ENCODE measurements around the gene TSEN54. TPM values are rescaled to one million over a fixed set of nuclear protein-coding genes. Genes with fewer than 3 reads are reported as not detected.

TSEN54 gene
- polyA plus RNA-seq, 3 donors from 2014 or later = 205 to 238 (median 209) TPM

DNA sequence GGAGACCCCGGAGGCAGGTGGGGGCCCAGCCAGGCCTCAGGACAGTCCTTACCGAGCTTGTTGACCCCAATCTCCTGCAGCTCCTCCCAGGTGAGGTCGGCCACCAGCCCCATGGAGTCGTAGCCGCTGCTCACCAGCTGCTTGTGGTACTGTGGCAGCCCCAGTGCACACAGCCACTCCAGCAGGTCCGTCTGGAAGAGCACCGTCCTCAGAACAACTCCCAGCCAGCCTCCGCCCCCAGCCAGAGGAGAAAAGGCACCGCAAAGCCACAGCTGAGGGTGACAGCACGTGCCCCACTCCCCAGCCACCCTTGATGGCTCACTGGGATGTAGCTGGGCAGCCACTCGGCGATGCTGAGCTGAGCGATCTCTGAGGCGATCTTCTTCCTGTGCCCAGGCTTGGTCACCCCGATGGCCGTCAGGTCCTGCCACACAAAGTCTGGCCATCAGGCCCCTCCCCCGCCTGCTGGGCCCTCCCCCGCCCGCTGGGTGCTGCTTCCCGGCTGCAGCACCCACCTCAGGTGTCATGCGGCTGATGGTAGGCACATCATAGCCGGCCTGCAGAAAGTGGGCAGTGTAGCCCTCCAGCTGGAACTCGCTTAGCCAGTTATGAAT, 12.9 kb upstream of the TSEN54 start:
- H3K27ac Mint-ChIP-seq = no peak overlapping the region
- peaks cover 5 to 15% of the 10 kb centered on the region in 2 donors for H3K4me1 Mint-ChIP-seq
- no peaks in the 10 kb centered on the region for H3K36me3 Mint-ChIP-seq
- DNase-seq = no peak
- H3K9me3 Mint-ChIP-seq = no peaks in the 10 kb centered on the region
- peak overlapping the region in 1 of 5 donors; percentile 18 for H3K4me3 Mint-ChIP-seq
- H3K27me3 Mint-ChIP-seq (ENCODE audit: low read depth in 3 of 3) = peaks cover 0 to 5% (median 0%) of the 10 kb centered on the region in 3 donors

DNA sequence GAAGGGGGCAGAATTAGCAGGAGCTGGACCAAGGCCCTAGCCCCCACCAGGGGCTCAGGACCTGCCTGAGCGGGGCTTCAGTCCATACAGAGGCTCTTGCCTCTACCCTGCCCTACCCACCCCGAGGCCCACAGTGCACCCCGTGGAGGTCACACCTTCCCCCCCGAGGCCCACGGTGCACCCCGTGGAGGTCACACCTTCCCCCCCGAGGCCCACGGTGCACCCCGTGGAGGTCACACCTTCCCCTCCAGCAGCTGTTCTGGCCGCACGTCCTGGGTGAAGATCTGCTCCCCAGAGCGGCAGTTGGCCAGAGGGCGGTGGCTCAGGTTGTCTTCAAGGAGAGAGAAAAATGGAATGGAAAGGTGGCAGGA, 12.4 kb upstream of the TSEN54 start:
- Mint-ChIP-seq H3K27me3 (ENCODE audit: low read depth in 3 of 3) (peaks cover 0 to 3% (median 0%) of the 10 kb centered on the region in 3 donors), H3K4me3 (peak overlapping the region in 4 of 5 donors; percentile 17 to 59 (median 34)), H3K27ac (peak overlapping the region in 1 of 6 donors; percentile 49), H3K36me3 (no peaks in the 10 kb centered on the region), H3K4me1 (peaks cover 5 to 15% of the 10 kb centered on the region in 2 donors), H3K9me3 (no peaks in the 10 kb centered on the region)
- DNase-seq = peak; percentile 50 to 73 (median 52)

DNA sequence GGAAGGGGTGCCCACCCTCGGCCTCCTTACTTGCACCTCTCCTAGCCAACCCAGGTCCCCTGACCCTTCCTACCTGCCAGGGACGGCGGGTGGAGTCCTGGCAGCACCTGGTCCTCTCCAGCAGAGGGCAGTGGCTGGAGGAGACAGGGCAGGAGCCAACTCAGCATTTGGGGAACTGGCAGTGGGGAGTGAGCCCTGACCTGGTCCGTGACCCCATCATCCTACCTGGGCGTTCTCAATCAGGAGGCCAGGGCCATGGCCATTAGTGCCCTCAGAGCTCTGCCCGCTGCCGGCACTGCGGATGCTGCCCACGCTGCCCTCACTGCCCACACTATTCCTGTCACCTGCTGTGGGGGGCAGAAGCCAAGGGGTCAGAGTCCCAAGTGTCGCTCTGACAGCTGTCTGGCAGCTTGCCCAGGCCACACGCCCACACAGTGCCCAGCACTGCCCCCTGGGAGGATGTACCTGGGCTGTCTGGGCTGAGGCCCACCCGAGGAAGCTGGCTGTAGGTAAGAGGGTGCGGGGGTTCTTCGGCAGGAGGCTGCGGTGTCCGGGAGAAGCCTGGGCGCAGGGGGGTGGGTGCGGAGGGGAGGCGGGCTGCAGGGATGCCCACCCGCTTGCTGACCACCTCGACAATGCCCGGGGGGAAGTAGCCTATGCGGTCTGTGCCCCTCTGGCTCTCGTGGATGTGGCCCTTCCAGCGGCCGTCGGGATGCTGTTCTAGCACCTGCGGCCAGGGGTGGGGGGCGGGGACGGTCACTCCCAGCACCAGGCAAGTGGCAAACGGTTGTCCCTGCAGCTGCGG, 11.8 kb upstream of the TSEN54 start:
- H3K4me3 Mint-ChIP-seq = peak overlapping the region in 4 of 5 donors; percentile 17 to 59 (median 34)
- peaks cover 0 to 2% (median 0%) of the 10 kb centered on the region in 3 donors for H3K27me3 Mint-ChIP-seq (ENCODE audit: low read depth in 3 of 3)
- peak overlapping the region in 1 of 6 donors; percentile 49 for H3K27ac Mint-ChIP-seq
- DNase-seq = peak in 2 of 3 donors; percentile 50 to 57
- H3K9me3 Mint-ChIP-seq = no peaks in the 10 kb centered on the region
- H3K4me1 Mint-ChIP-seq = peaks cover 5 to 15% of the 10 kb centered on the region in 2 donors
- H3K36me3 Mint-ChIP-seq = no peaks in the 10 kb centered on the region

DNA sequence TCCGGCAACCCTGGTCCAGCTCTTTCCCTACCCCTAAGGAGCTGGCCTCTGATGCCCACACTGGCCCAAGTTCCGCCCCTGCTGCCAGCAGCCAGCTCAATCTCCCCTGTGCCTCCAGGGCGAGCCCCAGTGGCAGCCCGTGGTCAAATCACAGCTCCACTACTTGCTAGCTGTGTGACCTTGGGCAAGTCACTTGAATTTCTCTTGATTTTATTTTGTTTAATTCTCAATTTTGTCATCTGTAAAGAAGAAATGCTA, 11.2 kb upstream of the TSEN54 start:
- H3K27ac Mint-ChIP-seq = peak overlapping the region in 2 of 6 donors; percentile 45 to 66
- peak overlapping the region in 1 of 5 donors; percentile 33 for H3K4me3 Mint-ChIP-seq
- no peaks in the 10 kb centered on the region for H3K36me3 Mint-ChIP-seq
- peaks cover 5 to 15% of the 10 kb centered on the region in 2 donors for H3K4me1 Mint-ChIP-seq
- DNase-seq = no peak
- peaks cover 0 to 2% (median 0%) of the 10 kb centered on the region in 3 donors for H3K27me3 Mint-ChIP-seq (ENCODE audit: low read depth in 3 of 3)
- no peaks in the 10 kb centered on the region for H3K9me3 Mint-ChIP-seq

DNA sequence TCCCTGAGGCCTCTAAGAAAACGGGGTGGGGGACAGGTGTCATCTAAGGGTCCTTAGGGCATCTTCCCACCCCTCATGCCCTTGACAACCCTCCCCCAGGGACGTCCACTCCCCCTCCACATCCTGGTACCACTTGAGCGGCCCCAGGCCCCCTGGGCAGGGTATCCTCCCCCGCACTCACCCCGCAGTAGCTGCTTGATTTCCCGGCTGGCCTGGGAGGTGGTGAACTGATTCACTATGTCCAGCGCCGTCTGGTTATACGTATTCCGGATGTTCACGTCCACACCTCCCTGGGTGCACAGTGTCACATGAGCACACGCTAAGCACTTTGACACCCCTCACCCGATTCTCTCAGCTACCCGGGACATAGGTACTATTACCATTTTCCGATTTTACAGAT, 10.7 kb upstream of the TSEN54 start:
- H3K4me3 Mint-ChIP-seq = no peak overlapping the region
- H3K36me3 Mint-ChIP-seq = no peaks in the 10 kb centered on the region
- H3K4me1 Mint-ChIP-seq = peaks cover 5 to 15% of the 10 kb centered on the region in 2 donors
- H3K27ac Mint-ChIP-seq = no peak overlapping the region
- H3K27me3 Mint-ChIP-seq (ENCODE audit: low read depth in 3 of 3) = peaks cover 0 to 2% (median 1%) of the 10 kb centered on the region in 3 donors
- no peaks in the 10 kb centered on the region for H3K9me3 Mint-ChIP-seq
- DNase-seq = no peak

DNA sequence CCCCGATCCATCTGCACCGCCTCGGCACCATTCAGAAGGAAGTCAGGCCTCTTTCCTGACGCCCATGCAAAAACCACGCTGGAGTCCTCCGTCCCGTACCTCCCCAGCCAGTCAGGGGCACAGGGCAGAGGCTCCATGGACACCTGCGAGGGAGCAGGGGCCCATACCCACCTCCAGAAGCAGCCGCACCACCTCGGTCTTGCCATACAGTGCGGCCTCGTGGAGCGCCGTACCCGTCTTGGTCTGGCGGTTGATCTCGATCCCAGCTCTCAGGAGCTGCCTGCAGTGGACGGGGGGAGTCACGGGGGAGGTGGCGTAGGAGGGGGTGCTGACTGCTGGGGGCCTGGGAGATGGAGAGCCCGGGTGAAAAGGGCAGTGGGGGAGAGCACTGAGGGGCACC, 10.2 kb upstream of the TSEN54 start:
- no peak overlapping the region for H3K4me3 Mint-ChIP-seq
- no peaks in the 10 kb centered on the region for H3K36me3 Mint-ChIP-seq
- no peak for DNase-seq
- no peaks in the 10 kb centered on the region for H3K9me3 Mint-ChIP-seq
- peaks cover 0 to 2% (median 1%) of the 10 kb centered on the region in 3 donors for H3K27me3 Mint-ChIP-seq (ENCODE audit: low read depth in 3 of 3)
- peaks cover 5 to 15% of the 10 kb centered on the region in 2 donors for H3K4me1 Mint-ChIP-seq
- no peak overlapping the region for H3K27ac Mint-ChIP-seq

DNA sequence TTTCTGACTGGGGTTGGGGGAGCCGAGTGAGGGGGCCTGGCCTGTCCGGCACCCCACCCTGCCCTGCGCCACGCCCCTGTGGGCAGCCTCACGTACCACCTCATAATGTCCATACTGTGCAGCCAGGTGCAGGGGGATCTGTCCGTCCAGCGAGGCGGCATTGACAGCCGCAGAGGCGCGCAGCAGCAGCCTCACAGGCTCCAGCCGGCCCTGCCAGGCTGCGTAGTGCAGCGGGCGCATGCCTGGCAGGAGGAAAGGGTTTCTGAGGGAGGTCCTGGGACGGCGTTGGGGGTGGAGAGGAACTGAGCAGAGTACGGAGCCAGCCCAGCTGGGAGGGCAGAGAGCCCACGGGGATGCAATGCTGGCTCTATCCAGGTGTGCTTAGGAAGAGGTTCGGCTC, 9.4 kb upstream of the TSEN54 start:
- peaks cover 0 to 2% (median 1%) of the 10 kb centered on the region in 3 donors for H3K27me3 Mint-ChIP-seq (ENCODE audit: low read depth in 3 of 3)

DNA sequence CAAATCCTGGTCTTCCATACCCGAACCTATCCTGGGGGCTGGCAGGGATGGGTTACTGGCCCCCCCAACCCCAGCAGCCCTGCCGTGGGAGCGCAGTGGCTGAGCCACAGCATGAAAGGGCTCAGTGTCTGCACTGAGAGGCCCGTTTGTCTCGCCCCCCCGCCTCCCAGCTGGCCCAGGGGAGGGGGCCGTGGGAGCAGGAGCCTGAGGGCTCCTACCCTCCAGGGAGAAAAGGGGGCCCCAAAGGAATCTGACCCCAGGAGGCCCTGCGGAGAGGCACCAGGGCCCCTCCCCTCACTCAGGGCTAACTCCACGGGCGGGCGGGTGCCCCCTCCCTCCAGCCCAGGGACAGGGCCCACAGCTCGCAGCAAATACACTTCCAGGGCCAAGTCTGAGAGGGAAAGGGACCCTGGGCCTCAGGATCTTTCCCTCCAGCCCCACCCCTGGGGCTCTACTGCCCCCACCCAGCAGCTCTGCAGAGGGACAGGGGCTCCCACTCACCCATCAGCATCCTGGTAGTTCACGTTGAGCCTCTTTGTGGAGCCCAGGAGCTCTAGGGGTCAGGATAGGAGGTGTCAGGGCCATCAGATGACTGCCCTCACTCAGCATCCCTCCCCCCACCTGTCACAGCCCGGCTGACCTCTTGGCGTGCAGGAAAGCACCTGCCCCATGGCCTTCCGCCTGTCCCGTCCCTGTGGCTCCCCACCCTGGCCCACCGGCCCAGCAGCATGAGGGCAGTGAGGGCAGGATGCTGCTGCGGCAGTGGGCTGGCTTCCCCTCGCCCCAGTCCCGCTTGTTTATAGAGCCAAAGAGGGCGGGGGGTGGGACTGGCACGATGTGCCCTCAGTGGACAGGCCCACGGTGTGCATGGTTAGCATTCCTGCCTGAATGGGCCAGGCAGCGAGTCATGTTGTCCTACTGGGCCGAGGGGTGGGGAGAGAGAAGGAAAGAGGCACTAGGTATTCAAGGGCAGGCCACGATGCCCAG, 8.3 kb upstream of the TSEN54 start:
- Mint-ChIP-seq H3K9me3 (no peaks in the 10 kb centered on the region), H3K36me3 (no peaks in the 10 kb centered on the region), H3K4me1 (peaks cover 5 to 15% of the 10 kb centered on the region in 2 donors), H3K27ac (no peak overlapping the region), H3K27me3 (ENCODE audit: low read depth in 3 of 3) (peaks cover 0 to 2% (median 1%) of the 10 kb centered on the region in 3 donors), H3K4me3 (no peak overlapping the region)
- no peak for DNase-seq

More for the DNA sequence above, 9.4 kb upstream of the TSEN54 start:
- no peaks in the 10 kb centered on the region for H3K9me3 Mint-ChIP-seq
- H3K27ac Mint-ChIP-seq = no peak overlapping the region
- no peak overlapping the region for H3K4me3 Mint-ChIP-seq
- H3K4me1 Mint-ChIP-seq = peaks cover 5 to 15% of the 10 kb centered on the region in 2 donors
- DNase-seq = no peak
- H3K36me3 Mint-ChIP-seq = no peaks in the 10 kb centered on the region

DNA sequence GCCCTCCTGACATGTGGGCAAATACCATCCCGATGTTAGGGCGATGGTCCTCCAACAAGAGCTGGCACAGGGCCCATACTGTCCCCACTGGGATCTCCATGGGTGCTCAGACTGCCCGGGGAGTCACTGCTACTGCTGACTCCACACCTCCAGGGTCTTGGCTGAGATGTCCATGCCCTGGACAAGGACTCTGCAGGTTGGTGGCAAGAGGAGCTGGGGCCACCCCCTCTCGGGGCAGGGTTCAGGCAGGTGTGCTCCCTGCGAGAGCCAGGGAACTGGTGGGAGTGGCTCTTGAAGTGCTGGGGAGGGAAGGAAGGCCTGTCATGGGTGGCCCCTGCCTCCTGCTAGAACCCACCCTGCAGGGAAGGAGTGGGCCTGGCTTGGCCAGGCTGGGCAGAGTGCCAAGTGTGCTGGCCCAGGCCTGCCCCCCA, 7.4 kb upstream of the TSEN54 start:
- no peaks in the 10 kb centered on the region for H3K9me3 Mint-ChIP-seq
- peaks cover 0 to 2% (median 1%) of the 10 kb centered on the region in 3 donors for H3K27me3 Mint-ChIP-seq (ENCODE audit: low read depth in 3 of 3)
- H3K27ac Mint-ChIP-seq = no peak overlapping the region
- DNase-seq = no peak
- peaks cover 5 to 12% of the 10 kb centered on the region in 2 donors for H3K4me1 Mint-ChIP-seq
- no peaks in the 10 kb centered on the region for H3K36me3 Mint-ChIP-seq
- H3K4me3 Mint-ChIP-seq = no peak overlapping the region

DNA sequence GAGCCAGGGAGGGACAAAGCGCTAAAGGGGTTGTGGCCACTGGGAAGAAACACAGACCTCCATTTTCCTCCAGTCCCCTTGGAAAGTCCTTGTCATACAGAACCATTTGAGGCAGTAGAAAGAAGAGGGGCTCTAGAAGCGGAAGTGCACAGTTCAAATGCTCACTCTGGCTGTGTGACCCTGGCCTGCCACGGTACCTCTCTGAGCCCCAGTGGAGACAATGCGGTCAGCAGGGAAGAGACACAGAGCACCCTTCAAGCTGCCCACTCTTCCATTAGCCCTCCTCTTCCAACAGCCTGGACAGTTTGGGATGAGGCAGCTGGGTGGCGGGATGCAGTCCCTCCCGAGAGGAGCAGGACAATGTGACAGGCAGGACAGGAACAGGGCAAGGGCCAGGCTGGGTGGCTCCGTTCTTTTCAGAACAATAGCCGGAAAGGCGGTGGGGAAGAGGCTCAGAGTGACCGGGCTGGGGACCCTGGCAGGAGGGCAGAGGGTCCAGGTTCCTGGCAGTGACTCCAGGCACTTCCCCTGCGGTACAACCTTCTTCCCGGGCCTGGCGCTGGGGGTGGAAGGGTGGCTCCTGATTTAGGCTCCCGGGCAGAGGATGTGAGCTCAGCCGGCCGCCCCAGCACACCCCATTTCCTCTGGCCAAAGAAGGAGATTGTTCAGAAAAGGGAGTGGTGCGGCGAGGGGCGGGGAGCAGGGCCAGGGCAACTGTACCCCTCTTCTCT, 6.6 kb upstream of the TSEN54 start:
- Mint-ChIP-seq H3K27ac (no peak overlapping the region), H3K27me3 (ENCODE audit: low read depth in 3 of 3) (peaks cover 0 to 4% (median 2%) of the 10 kb centered on the region in 3 donors), H3K4me1 (peaks cover 5% of the 10 kb centered on the region in 2 donors), H3K36me3 (no peaks in the 10 kb centered on the region), H3K9me3 (no peaks in the 10 kb centered on the region), H3K4me3 (no peak overlapping the region)
- DNase-seq = no peak

DNA sequence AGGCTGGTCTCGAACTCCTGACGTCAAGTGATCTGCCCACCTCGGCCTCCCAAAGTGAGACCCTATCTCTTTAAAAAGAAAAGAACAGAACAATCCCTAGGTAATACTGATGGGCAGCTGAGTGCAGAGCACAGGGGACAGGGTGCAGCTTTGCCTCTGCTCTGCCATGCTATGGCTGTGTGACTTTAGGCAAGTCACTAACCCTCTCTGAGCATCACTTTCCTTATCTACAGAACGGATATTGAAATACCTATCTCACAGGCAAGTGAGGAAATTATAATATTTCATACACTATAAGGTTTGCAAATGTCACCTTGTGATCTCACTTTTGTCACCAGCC, 5.1 kb upstream of the TSEN54 start:
- peaks cover 0 to 4% (median 0%) of the 10 kb centered on the region in 3 donors for H3K27me3 Mint-ChIP-seq (ENCODE audit: low read depth in 3 of 3)
- H3K27ac Mint-ChIP-seq = peak overlapping the region in 1 of 6 donors; percentile 26
- no peaks in the 10 kb centered on the region for H3K9me3 Mint-ChIP-seq
- H3K36me3 Mint-ChIP-seq = no peaks in the 10 kb centered on the region
- DNase-seq = no peak
- no peaks in the 10 kb centered on the region for H3K4me1 Mint-ChIP-seq
- no peak overlapping the region for H3K4me3 Mint-ChIP-seq

DNA sequence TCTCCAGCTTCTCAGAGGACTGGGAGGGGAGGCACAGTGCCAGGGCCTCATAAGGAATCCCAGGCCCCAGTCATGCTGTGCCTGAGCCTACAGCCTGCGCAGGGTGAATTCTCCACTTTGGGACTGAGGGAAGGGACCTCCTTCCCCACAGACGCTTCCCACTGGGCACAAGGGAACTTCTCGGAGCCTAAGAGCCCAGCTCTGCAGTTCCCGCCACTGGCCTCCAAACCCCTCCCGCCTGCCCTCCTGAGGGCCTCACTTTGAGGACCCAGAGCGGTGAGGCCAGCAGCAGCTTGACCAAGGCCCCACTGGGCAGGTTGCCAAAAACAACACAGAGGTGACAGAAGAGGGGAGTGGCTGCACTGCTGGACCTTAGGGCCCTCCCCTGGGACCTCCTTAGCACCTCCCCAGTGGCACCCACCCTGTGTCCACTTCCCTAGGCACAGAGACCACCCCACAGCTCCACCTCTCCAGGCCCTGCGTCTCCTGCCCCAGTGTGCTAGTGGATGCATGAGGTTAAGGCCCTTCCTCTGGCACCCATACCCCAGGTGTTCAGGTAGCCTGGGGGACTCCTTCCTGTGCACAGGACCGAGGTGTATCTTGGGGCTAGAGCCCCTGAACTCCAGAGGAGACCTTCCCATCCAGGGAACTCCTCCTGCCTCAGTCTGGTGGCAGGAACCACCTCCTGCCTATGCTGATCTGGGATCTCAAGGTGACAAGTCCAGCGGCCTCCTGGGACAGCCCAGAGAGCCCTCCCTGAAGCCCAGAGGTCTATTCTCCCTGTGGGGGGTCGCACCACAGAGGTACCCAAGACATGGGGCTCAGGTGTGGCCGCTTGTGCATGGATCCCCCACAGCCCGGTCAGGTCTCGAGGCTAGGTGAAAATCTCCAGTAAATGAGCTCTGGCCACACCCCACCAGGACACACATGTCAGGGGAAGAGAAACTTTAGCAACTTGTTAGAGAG, 4.4 kb upstream of the TSEN54 start:
- H3K27ac Mint-ChIP-seq = no peak overlapping the region
- H3K27me3 Mint-ChIP-seq (ENCODE audit: low read depth in 3 of 3) = peaks cover 0 to 6% (median 0%) of the 10 kb centered on the region in 3 donors
- H3K36me3 Mint-ChIP-seq = no peaks in the 10 kb centered on the region
- no peaks in the 10 kb centered on the region for H3K9me3 Mint-ChIP-seq
- DNase-seq = no peak
- H3K4me3 Mint-ChIP-seq = no peak overlapping the region
- H3K4me1 Mint-ChIP-seq = peaks cover 0 to under 1% of the 10 kb centered on the region in 2 donors

All from immature natural killer cell (primary cell).